ENCODE data around the gene FMN1.

Gene FMN1

DNA sequence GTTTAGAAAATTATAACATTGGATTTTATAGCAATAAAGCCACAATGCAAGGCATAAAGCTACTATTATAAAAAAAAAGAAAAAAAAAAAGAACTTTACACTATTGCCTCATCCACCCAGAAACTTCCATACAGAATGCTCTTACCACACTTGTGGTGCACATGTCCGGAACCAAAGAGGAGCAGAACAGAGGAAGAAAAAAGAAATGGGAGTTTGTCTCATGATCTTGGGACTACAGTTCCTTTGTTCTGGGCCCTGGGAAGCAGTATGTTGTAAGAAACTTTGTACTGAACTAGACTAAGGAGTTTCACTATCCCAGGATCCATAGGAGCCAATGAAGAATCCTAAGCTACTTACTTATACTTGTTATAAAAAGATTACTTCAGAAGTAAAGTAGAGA is 36.1 kb downstream of the FMN1 start:
- in situ Hi-C loops (cut with MboI; ENCODE audit: low sequenced_read_pairs): no loop called here

DNA sequence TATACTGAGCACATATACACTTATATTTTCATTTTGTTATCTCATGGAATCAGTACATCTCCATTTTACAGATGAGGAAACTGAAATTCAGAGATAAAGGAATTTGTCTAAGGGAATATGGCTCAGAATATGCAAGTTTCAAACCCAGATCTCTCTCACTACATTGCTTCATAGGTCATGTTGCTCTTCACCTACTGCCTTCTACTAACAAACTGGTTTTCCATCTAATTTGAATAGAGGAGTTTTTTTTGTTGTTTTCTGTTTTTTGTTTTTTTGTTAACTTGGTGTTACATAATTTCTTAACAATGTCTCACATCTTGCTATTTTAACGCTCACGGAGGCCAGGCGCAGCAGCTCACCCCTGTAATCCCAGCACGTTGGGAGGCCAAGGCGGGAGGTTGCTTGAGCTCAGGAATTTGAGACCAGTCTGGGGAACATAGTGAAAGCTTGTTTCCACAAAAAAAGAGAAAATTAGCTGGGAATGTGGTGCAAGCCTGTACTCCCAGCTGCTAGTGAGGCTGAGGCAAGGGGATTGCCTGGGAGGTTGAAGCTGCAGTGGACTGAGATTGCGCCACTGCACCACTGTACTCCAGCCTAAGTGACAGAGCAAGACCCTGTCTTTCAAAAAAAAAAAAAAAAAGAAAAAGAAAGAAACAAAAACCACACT is 37.0 kb downstream of the FMN1 start:
- in situ Hi-C loops (cut with MboI; ENCODE audit: low sequenced_read_pairs): no loop called here

- in situ Hi-C loops (cut with MboI; ENCODE audit: low sequenced_read_pairs): no loop called here
These were observed 38.7 kb downstream of the FMN1 start for GRCh38 chr15:33155691-33156420.

DNA sequence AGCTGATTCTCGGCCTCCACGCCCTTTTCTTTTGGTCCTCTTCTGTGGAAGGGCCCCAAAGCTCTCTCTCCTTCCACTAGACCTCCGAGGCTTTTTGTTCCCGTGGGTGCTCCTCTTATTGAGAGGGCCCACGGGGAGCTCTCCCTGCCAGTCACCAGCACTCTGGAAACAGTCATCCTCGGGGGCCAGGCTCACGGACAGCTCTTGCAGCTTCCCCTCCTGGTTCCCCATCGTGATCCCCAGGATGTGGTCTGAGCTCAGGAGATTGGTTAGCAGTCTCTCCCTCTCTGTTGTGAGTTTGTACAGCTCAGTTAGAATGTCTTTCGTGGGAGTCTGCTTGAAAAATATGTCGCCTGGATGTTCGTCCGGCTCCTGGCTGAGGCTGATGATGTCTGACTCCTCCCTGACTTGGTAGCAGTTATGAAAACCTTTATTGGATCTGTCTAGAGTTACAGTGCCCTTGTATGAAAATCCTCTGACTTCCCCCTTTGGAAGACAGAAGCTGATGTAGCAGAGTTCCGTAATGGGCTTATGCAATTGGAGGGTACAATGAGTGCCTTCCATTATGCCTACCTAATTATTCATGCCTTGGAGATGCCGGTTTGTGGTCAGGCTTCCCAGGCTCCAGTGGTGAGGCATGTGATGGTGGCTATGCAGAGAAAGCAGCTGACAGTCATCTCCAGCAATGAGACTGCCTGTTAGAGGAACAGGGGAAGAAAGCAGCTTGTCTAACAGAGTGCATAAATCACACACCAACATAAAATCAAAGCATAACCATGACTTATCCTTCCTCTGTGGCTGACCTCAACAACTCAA is 40.0 kb downstream of the FMN1 start:
- in situ Hi-C loops (cut with MboI; ENCODE audit: low sequenced_read_pairs): no loop called here

DNA sequence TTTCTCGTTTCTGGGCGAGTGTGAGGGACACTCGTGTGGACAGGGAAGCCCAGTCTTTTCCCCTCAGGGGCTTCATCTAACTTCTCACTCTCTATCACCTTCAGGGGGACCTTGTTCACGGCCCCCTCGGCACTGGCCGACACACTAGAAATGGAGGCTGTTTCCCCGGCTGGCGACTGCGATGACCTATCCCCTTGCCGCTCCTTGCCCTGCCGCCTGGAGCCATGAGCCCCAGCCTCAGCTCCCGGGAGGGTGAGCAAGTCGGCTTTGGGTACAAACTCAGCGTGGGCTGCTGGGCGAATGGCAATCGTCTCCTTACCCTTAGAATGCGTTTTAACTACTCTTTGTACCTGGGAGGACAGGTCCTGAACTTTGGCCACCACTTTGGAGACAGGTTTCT is 41.0 kb downstream of the FMN1 start:
- in situ Hi-C loops (cut with MboI; ENCODE audit: low sequenced_read_pairs): no loop called here

DNA sequence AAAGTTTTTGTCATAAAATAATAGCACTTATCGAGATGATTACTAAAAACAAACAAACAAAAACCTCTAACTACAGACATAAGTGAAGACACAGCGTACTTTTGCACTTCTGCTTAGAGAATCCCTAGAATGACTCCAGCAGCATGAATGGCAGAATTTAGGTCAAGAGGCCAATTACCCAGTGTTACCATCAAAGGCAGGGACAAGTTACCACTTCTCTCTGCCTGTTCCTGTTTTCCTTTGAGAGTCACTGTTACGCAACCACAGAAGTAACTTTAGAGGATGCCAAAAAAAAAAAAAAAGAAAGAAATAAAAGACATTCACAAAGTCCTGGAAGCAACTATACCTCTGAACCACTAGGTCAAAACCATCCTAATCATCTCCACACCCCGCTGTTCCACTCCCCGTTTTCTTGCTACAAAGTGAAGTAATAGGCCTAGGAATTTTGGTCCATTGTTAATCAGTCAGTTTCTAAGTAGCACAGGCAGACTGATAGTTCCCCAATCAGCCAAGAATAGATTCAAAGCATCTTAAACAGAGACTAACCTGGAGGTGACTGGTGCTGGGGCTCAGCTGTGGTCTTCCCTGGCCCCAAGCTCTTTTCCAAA is 41.9 kb downstream of the FMN1 start:
- in situ Hi-C loops (cut with MboI; ENCODE audit: low sequenced_read_pairs): no loop called here

GRCh38 chr15:33150971-33151370 is 43.5 kb downstream of the FMN1 start:
- in situ Hi-C loops (cut with MboI; ENCODE audit: low sequenced_read_pairs): no loop called here

DNA sequence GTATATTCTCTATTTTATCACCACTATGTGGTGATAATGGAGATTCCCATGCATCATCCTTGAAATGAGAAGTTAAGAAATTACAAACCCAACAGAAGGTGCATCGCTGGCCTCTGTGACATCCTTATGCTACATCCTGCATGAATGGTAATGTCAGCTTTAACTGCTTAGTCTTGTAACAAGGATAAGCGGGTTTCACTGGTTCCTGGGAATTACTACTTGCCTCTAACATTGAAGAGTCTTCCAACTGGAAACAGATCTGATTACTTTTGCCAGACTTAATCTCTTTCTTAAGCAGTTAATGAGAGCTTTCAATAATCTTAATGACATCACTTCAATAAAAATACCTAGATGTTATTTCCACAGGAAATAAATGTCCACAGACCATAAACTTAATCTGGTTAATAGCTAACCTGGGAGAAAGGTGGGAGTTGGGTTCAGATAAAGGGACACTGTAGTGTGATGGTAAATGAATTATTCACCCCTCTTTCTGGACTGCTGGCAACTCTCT is 44.0 kb downstream of the FMN1 start:
- in situ Hi-C loops (cut with MboI; ENCODE audit: low sequenced_read_pairs): no loop called here

- in situ Hi-C loops (cut with MboI; ENCODE audit: low sequenced_read_pairs): no loop called here
These were observed 44.6 kb downstream of the FMN1 start for GRCh38 chr15:33149919-33150318.

GRCh38 chr15:33148129-33148751 is 46.3 kb downstream of the FMN1 start:
- in situ Hi-C loops (cut with MboI; ENCODE audit: low sequenced_read_pairs): no loop called here

GRCh38 chr15:33146051-33146450 is 48.5 kb downstream of the FMN1 start:
- in situ Hi-C loops (cut with MboI; ENCODE audit: low sequenced_read_pairs): no loop called here

GRCh38 chr15:33145447-33145846 is 49.1 kb downstream of the FMN1 start:
- in situ Hi-C loops (cut with MboI; ENCODE audit: low sequenced_read_pairs): no loop called here

GRCh38 chr15:33142708-33143107 is 51.8 kb downstream of the FMN1 start:
- in situ Hi-C loops (cut with MboI; ENCODE audit: low sequenced_read_pairs): no loop called here

- in situ Hi-C loops (cut with MboI; ENCODE audit: low sequenced_read_pairs): no loop called here
These were observed 56.5 kb downstream of the FMN1 start for GRCh38 chr15:33138000-33138399.

DNA sequence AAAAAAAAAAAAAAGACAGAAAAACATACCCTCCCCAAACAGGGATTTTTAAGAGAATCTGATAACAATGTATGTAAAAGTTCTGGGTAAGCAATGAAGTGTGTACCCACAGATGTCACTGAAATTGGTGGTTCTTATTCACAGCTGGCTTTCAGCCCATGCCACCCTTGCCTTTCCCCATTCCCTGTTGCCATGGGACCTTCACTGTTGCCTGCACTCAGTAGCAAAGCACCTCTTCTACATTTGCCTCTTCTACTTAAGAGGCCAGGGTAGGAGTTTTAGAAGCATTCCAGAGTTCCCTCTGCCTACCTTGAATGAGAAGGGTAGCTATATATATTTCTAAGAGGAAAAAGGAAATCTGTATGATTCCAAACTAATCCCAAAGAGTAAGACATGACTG is 57.4 kb downstream of the FMN1 start:
- in situ Hi-C loops (cut with MboI; ENCODE audit: low sequenced_read_pairs): no loop called here

DNA sequence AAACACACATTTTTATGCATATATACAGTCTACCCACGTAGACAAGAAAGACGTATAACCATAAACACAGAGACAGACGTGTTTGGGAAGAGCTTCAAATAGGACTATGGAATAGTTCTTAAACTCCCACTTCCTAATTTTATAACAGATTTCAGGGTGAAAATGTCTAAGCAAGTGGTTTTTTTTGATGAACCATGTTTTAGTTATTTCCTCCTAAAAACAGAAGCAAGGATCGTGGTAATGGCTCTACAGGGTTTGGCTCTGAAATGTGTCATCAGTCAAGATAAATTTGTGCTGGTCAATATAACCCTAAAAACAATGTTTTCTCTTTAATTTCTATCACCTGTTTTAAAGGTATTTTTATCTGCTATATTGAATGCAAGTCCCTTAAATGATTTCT is 58.2 kb downstream of the FMN1 start:
- in situ Hi-C loops (cut with MboI; ENCODE audit: low sequenced_read_pairs): no loop called here

DNA sequence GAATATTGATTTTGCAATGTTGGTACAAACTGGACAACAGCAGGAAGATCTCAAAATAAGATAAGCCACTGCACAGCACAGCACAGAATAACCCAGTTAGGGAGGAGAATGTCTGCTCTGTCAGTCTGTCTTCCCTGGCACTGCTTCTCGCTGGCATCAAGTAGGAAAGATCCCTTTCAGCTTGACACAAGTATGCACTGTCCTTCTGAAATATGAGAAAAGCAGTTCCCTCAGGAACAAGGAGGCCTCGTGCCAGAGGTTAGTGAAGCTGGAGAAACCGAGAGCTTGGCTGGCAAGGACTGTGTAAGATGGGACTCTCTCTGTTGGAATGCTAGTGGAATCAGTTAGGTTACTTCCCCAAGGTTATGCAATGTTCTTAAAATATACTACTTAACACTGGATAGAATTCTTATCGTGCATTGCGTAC is 59.1 kb downstream of the FMN1 start:
- in situ Hi-C loops (cut with MboI; ENCODE audit: low sequenced_read_pairs): no loop called here

- in situ Hi-C loops (cut with MboI; ENCODE audit: low sequenced_read_pairs): no loop called here
These were observed 61.7 kb downstream of the FMN1 start for GRCh38 chr15:33132722-33133345.

GRCh38 chr15:33132233-33132580 is 62.3 kb downstream of the FMN1 start:
- in situ Hi-C loops (cut with MboI; ENCODE audit: low sequenced_read_pairs): no loop called here

- in situ Hi-C loops (cut with MboI; ENCODE audit: low sequenced_read_pairs): no loop called here
These were observed 62.8 kb downstream of the FMN1 start for GRCh38 chr15:33131552-33132232.
